ENCODE data around the gene ATP10B.

ATP10B gene

DNA sequence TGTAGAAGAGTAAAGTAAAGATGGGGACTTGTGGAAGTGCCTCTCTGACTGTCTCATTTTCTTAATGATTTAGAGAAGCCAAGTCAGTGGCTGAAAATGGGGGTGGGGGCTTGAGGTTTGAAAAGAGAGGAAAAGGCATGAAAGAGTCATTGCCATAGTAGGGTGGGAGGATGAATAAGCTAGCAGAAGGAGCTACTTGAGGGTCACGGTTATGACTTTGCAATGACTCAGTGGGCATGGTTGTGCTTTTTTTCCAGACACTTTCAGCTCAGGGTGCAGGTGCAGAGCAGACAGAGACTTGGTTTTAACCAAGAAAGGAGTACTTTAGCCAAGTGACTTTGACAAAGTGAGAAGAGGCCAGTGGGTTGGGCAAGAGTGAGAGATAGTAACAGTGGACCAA, 312.6 kb downstream of the ATP10B start:
- H3K4me1 Mint-ChIP-seq: no peaks in the 10 kb centered on the region
- CTCF ChIA-PET: no interaction called here
- H3K4me3 Mint-ChIP-seq: no peak overlapping the region
- H3K9me3 Mint-ChIP-seq: no peaks in the 10 kb centered on the region
- no peaks in the 10 kb centered on the region for H3K36me3 Mint-ChIP-seq
- DNase-seq: no peak
- H3K27me3 Mint-ChIP-seq: no peaks in the 10 kb centered on the region
- no peak overlapping the region for H3K27ac Mint-ChIP-seq

DNA sequence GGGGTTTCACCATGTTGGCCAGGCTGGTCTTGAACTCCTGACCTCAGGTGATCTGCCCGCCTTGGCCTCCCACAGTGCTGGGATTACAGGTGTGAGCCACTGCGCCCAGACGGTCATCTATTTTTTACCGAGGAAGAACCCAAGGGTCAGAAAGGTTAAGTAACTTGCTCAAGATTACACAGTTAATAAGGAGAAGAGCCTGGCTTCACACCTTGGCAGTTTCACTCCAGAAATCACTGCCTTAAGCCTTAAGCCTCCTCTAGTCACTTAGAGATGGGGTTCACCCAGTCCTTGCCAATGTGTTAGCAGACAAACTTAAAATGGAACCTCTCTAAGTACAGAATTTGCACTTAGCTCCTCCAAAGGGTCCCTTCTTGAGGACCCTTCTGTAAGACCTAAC, 314.1 kb downstream of the ATP10B start:
- Mint-ChIP-seq H3K4me3 (no peak overlapping the region), H3K4me1 (no peaks in the 10 kb centered on the region), H3K27me3 (no peaks in the 10 kb centered on the region), H3K9me3 (no peaks in the 10 kb centered on the region), H3K36me3 (no peaks in the 10 kb centered on the region), H3K27ac (no peak overlapping the region)
- no peak for DNase-seq
- CTCF ChIA-PET: no interaction called here

DNA sequence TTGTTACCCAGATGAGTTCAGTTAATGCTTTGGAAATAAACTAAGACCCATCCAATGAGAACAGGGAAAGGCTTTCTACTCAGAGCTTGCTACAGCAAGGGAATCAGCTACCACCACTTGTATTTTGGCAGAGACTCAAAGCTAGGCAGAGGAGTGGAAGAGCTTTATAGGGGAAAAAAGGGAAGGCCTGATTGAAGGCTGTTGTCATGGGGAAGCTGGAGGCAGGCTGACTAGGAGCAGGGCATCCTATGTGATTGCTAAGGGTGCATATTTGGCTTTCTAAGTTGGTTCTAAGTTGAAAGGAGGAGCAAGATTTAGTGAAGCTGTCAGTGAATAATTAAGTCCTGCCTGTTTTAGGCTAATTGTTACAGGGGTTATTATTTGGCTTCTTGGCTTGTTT, 314.9 kb downstream of the ATP10B start:
- CTCF ChIA-PET: no interaction called here
- DNase-seq: no peak
- no peak overlapping the region for H3K27ac Mint-ChIP-seq
- no peaks in the 10 kb centered on the region for H3K27me3 Mint-ChIP-seq
- H3K4me1 Mint-ChIP-seq: no peaks in the 10 kb centered on the region
- no peaks in the 10 kb centered on the region for H3K9me3 Mint-ChIP-seq
- H3K36me3 Mint-ChIP-seq: no peaks in the 10 kb centered on the region
- no peak overlapping the region for H3K4me3 Mint-ChIP-seq

DNA sequence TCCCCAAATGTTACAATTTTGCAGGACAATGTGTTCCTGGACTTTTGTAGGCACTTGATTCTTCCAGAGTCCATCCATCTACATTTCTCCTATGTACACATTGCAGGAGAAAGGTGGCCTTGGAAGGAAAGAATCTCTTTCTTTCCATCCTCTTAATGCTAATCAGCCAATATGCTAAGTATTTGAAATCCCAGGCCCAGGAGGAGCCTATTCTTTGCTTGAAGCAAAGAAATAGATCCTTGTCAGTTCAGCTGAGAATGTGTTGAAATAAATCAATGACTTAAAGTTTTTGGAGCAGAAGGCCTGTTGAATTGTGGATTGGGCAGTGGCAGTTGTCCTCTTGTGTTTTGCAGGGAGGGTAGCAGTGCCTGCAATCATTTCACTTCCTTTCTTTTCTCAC, 317.1 kb downstream of the ATP10B start:
- no peak for DNase-seq
- no peaks in the 10 kb centered on the region for H3K4me1 Mint-ChIP-seq
- no peak overlapping the region for H3K27ac Mint-ChIP-seq
- CTCF ChIA-PET: no interaction called here
- H3K9me3 Mint-ChIP-seq: no peaks in the 10 kb centered on the region
- no peaks in the 10 kb centered on the region for H3K27me3 Mint-ChIP-seq
- no peaks in the 10 kb centered on the region for H3K36me3 Mint-ChIP-seq
- no peak overlapping the region for H3K4me3 Mint-ChIP-seq

DNA sequence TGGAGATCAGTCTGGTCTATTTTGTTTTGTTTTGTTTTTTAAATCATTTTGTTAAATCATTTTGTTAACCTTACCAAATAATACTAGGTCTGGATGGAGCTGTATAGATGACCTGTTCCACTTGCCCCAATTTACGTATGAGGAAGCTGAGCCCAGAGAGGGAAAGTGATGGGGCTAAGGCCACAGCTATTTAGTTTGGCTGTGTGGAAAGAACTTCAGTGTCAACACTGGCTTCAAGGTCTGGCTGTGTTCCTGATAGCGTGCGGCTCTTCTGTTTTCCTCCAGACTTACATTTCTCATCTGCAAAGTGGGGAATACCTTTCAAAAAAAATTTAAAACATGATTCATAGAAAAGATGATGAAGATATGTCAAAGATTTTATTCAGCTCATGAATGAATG, 317.9 kb downstream of the ATP10B start:
- Mint-ChIP-seq H3K4me1 (no peaks in the 10 kb centered on the region), H3K36me3 (no peaks in the 10 kb centered on the region), H3K27me3 (no peaks in the 10 kb centered on the region), H3K4me3 (no peak overlapping the region), H3K9me3 (no peaks in the 10 kb centered on the region), H3K27ac (no peak overlapping the region)
- CTCF ChIA-PET: interaction anchor here (0.9 kb wide), 1 partner anchor 113 kb away, joined by 3 read pairs; no protein-coding TSS in a partner anchor
- no peak for DNase-seq

DNA sequence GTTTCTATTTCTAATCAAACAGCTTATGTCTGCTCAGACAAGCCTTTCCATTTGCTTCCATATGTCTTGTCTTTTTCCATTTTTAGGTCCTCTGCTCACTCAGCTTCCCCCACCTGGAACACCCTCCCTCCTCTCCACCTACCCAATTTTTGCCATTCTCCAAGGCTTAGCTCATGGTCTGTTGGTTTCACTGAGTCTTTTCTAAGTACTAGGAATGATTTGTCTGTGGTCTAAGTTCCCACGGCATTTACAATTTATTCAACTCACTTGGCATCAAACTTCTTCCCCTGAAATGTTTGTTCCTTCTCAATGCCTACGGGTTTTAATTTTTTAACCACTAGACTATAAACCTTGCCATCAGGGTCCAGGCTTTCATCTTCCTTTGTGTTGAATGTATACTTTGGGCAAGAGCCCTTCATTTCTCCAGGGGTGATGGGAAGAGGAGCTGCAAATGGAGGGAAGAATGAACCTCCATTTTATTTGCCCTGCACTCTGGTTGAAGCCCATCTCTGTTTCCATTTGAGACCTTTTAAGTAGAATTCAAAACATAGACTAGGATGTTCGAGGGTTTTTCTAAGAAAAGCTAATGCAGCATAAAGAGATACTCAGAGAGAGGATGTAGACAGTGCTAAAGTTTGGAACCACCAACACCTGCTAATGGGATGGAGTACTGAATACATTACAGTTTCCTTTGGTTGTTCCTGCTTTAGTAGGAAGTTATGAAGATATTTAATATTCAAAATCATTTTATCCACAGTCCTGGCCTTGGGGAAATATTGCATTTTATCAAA, 326.3 kb downstream of the ATP10B start:
- DNase-seq: no peak
- no peaks in the 10 kb centered on the region for H3K4me1 Mint-ChIP-seq
- H3K36me3 Mint-ChIP-seq: no peaks in the 10 kb centered on the region
- H3K4me3 Mint-ChIP-seq: no peak overlapping the region
- CTCF ChIA-PET: interaction anchor here (0.9 kb wide), 1 partner anchor 87 kb away, joined by 4 read pairs; no protein-coding TSS in a partner anchor
- peaks cover 4% of the 10 kb centered on the region for H3K27me3 Mint-ChIP-seq
- H3K27ac Mint-ChIP-seq: no peak overlapping the region
- no peaks in the 10 kb centered on the region for H3K9me3 Mint-ChIP-seq

DNA sequence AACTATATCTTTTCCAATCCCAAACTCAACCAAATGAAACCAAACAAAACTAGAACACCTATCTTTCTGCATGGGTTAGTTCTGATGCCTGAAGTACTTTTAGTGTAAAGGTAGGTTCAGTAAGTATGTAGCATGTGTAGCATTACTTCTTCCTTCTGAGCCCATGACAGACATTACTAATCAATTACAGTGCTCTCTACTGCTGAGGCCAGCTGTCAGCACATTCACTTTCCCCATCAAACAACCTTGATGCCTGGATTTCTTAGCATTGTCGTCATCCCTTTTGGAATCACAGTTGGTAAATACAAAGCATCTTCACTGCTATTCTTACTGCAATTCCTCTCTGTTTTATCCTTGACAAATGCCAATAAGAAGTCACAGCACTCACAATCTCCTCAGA, 327.2 kb downstream of the ATP10B start:
- H3K27ac Mint-ChIP-seq: no peak overlapping the region
- H3K4me3 Mint-ChIP-seq: no peak overlapping the region
- H3K36me3 Mint-ChIP-seq: no peaks in the 10 kb centered on the region
- CTCF ChIA-PET: interaction anchor here (0.9 kb wide), 1 partner anchor 87 kb away, joined by 4 read pairs; no protein-coding TSS in a partner anchor
- no peaks in the 10 kb centered on the region for H3K4me1 Mint-ChIP-seq
- H3K9me3 Mint-ChIP-seq: no peaks in the 10 kb centered on the region
- DNase-seq: no peak
- peaks cover 4% of the 10 kb centered on the region for H3K27me3 Mint-ChIP-seq

DNA sequence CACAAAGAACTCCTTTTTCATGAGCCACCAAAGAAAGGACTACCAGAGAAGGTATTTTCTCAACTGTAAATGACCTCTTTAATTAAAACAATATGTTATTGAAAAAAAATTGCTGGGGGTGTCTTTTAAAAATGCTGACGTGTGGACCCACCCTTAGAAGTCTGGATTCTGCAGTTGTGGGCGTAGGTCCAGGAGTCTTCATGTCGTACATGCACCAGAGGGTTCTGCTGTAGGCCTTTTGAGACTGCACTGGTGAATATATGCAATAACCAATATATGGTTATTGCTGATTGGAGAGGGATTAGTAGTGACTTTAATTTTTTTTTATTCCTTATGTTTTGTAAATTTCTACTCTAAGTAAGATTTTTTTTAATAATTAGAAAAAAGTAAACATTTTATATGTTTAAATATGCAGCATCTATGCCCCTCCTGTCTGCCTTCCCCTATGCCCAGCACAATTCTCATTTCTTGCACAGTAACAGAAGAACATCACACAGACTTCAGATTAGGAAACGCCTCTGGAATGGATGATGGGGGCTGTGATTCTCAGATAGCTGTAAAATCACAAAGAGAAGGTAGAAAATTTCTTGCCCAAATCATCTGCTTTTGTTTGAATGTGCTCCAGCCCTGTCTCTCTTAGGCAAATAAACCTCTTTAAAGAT, 328.4 kb downstream of the ATP10B start:
- DNase-seq: no peak
- H3K4me1 Mint-ChIP-seq: no peaks in the 10 kb centered on the region
- H3K36me3 Mint-ChIP-seq: no peaks in the 10 kb centered on the region
- no peaks in the 10 kb centered on the region for H3K9me3 Mint-ChIP-seq
- H3K4me3 Mint-ChIP-seq: no peak overlapping the region
- H3K27ac Mint-ChIP-seq: no peak overlapping the region
- CTCF ChIA-PET: no interaction called here
- peaks cover 4% of the 10 kb centered on the region for H3K27me3 Mint-ChIP-seq

DNA sequence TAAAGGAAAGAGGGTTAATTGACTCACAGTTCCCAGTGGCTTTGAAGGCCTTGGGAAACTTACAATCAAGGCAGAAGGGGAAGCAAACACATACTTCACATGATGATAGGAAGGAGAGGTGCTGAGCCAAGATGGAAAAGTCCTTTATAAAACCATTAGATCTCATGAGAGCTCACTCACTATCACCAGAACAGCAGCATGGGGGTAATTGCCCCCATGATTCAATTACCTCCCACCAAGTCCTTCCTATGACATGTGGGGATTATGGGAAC, 330.7 kb downstream of the ATP10B start:
- Mint-ChIP-seq H3K27me3 (peaks cover 4% of the 10 kb centered on the region), H3K36me3 (no peaks in the 10 kb centered on the region), H3K4me1 (no peaks in the 10 kb centered on the region), H3K27ac (no peak overlapping the region), H3K4me3 (no peak overlapping the region), H3K9me3 (no peaks in the 10 kb centered on the region)
- DNase-seq: no peak
- CTCF ChIA-PET: interaction anchor here (1.2 kb wide), 1 partner anchor 13 kb away, joined by 3 read pairs; no protein-coding TSS in a partner anchor

DNA sequence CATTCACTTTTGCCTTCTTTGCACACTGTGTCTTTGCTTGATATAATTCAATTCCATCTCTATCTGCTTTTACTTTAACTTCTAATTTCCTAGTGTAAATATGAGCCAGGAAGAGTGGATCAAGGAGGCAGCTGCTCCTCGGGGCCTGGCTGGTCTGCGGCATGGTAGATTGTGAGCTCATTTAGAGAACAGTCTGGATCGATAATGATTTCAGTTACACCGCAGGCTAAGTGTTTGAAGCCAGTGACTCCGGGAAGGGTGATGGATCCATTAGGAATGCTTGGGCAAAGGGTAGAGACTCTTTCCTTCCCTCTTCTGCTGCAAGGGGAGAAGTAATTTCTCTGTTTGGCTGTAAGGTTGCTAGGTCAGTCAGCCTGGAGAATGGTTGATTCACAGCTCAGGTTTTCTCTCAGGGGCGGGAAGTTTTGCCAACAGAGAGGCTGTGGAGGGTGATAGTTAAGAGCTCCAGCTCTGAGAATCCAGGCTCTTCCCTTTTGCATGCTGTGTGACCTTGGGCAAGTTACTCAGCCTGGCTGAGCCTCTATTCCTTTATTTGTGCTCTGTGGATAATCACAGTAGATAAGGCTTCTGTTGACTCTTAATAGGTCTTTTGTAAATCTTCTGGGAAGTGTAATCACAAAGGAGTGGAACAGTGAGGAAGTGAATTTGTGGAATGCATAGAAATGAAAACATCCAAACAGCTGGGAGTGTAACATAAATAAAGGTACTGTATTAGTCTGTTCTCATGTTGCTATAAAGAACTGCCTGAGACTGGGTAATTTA, 331.2 kb downstream of the ATP10B start:
- peaks cover 4% of the 10 kb centered on the region for H3K27me3 Mint-ChIP-seq
- no peaks in the 10 kb centered on the region for H3K9me3 Mint-ChIP-seq
- H3K27ac Mint-ChIP-seq: no peak overlapping the region
- H3K4me3 Mint-ChIP-seq: no peak overlapping the region
- CTCF ChIA-PET: interaction anchor here (1.2 kb wide), 1 partner anchor 13 kb away, joined by 3 read pairs; no protein-coding TSS in a partner anchor
- no peaks in the 10 kb centered on the region for H3K4me1 Mint-ChIP-seq
- no peaks in the 10 kb centered on the region for H3K36me3 Mint-ChIP-seq
- no peak for DNase-seq

DNA sequence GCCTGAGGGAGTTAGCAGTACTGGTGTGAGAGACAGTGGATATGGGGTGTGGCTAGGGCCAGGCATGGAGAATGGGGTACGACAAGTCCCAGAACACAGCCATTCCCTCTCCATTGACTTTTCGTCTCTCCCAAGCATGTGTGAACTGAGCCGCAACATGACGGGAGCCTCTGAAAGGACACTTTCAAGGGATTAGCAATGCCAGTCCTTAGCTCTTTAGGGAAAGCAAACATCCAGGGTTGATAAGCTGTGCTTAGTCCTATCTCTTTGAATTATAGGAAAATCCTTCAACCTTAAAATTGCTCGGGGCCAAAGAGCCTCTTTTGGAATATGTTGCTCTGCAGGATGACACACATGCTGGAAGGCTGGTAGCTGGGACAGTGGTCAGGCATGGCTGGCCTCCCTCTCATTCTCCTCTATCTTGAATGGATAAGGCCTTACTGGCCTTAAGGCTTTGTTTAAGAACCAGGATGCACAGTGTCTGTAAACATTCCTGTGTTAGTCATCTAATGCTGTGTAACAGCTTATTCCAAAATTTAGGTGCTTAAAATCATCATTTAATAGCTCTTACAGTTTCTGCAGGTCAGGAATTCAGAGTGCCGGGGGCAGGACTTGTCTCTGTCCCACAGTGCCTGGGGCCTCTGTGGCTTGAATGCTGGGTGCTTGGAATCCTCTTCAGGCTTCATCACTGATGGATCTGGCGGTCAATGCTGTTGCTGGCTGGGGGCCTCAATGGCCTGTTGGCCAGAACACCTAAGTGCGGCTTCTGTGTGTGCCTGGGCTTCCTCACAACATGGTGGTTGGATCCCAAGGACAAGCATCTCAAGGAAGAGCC, 335.1 kb downstream of the ATP10B start:
- Mint-ChIP-seq H3K27ac (no peak overlapping the region), H3K4me1 (no peaks in the 10 kb centered on the region), H3K27me3 (peaks cover 3% of the 10 kb centered on the region), H3K9me3 (no peaks in the 10 kb centered on the region), H3K36me3 (no peaks in the 10 kb centered on the region), H3K4me3 (no peak overlapping the region)
- no peak for DNase-seq
- CTCF ChIA-PET: no interaction called here

DNA sequence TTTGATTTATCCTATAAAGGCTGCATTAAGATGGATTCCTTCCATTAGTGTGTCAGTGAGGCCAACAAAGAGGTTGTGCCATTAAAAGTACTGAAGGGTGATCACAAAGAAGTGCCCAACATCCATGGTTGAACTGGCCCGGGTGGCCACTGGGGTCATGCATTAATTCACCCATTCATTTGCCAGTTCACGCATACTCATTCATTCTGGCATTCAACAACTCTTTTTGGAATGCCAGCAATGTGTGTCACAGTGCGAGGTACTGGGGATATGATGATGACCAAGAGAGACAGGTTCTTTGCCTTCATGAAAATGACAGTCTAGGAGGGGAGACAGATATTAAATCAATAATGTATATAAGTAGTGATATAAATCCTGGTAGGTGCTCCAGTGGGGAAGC, 337.1 kb downstream of the ATP10B start:
- no peaks in the 10 kb centered on the region for H3K4me1 Mint-ChIP-seq
- H3K27ac Mint-ChIP-seq: no peak overlapping the region
- H3K36me3 Mint-ChIP-seq: no peaks in the 10 kb centered on the region
- H3K4me3 Mint-ChIP-seq: no peak overlapping the region
- no peaks in the 10 kb centered on the region for H3K9me3 Mint-ChIP-seq
- no peak for DNase-seq
- CTCF ChIA-PET: interaction anchor here (0.7 to 1.3 kb wide), 2 partner anchors 46 to 75 kb away, joined by 3 read pairs; no protein-coding TSS in a partner anchor
- peaks cover 14% of the 10 kb centered on the region for H3K27me3 Mint-ChIP-seq

DNA sequence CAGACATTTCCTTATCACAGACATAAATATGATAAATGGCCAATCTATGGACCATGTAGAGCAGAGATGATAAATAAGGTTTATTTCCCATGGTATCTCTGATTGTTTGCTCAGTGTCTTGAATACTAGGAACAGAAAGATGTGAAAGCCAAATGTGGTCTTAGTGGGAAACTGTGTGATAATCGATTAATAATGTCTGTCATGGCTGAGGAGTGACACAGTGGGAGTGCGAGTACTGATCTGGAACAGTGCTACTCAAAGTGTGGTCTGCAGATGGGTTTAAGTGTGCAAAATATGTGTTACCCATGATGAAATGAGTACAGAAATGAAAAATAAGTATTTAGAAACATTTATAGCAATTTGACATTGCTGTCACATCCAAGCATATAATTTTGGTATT, 337.8 kb downstream of the ATP10B start:
- Mint-ChIP-seq H3K36me3 (no peaks in the 10 kb centered on the region), H3K4me1 (peaks cover 2% of the 10 kb centered on the region), H3K27ac (no peak overlapping the region), H3K9me3 (no peaks in the 10 kb centered on the region), H3K27me3 (peaks cover 14% of the 10 kb centered on the region), H3K4me3 (no peak overlapping the region)
- DNase-seq: no peak
- CTCF ChIA-PET: interaction anchor here (1.3 kb wide), 1 partner anchor 75 kb away, joined by 3 read pairs; no protein-coding TSS in a partner anchor

DNA sequence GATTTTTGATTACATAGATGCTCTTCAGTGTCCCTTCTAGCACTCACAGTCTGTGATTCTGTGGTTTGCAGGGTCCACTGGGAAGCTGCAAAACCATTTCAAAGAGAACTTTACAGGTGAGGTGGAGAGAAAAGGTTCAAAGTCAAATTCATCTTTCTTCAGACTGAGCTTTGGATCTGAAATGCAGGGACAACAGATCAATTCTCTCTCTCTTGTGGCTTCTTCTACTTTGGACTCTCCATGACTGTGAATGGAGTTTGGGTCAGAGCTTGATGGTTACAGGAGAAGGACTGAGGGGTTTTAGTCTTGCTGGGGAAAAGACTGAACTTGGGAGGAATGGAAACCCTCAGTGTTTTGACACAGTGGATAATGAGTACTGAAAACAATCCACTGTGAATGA, 338.5 kb downstream of the ATP10B start:
- DNase-seq: no peak
- no peaks in the 10 kb centered on the region for H3K36me3 Mint-ChIP-seq
- H3K4me3 Mint-ChIP-seq: no peak overlapping the region
- H3K27me3 Mint-ChIP-seq: peaks cover 14% of the 10 kb centered on the region
- no peak overlapping the region for H3K27ac Mint-ChIP-seq
- CTCF ChIA-PET: no interaction called here
- H3K4me1 Mint-ChIP-seq: peaks cover 9% of the 10 kb centered on the region
- H3K9me3 Mint-ChIP-seq: no peaks in the 10 kb centered on the region
